NCI-H1105 treated with DMSO at 0.1 percent for 48 hours (cell line): ENCODE data around the gene DEF6.
A peak's percentile ranks its signal among the peaks of the same experiment; 100 is the strongest.

Experiments
- DNase-seq: peaks from one replicate; lab custom pipeline; 2025; lab: John Stamatoyannopoulos, UW

The DEF6 gene, protein sequence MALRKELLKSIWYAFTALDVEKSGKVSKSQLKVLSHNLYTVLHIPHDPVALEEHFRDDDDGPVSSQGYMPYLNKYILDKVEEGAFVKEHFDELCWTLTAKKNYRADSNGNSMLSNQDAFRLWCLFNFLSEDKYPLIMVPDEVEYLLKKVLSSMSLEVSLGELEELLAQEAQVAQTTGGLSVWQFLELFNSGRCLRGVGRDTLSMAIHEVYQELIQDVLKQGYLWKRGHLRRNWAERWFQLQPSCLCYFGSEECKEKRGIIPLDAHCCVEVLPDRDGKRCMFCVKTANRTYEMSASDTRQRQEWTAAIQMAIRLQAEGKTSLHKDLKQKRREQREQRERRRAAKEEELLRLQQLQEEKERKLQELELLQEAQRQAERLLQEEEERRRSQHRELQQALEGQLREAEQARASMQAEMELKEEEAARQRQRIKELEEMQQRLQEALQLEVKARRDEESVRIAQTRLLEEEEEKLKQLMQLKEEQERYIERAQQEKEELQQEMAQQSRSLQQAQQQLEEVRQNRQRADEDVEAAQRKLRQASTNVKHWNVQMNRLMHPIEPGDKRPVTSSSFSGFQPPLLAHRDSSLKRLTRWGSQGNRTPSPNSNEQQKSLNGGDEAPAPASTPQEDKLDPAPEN

DNA sequence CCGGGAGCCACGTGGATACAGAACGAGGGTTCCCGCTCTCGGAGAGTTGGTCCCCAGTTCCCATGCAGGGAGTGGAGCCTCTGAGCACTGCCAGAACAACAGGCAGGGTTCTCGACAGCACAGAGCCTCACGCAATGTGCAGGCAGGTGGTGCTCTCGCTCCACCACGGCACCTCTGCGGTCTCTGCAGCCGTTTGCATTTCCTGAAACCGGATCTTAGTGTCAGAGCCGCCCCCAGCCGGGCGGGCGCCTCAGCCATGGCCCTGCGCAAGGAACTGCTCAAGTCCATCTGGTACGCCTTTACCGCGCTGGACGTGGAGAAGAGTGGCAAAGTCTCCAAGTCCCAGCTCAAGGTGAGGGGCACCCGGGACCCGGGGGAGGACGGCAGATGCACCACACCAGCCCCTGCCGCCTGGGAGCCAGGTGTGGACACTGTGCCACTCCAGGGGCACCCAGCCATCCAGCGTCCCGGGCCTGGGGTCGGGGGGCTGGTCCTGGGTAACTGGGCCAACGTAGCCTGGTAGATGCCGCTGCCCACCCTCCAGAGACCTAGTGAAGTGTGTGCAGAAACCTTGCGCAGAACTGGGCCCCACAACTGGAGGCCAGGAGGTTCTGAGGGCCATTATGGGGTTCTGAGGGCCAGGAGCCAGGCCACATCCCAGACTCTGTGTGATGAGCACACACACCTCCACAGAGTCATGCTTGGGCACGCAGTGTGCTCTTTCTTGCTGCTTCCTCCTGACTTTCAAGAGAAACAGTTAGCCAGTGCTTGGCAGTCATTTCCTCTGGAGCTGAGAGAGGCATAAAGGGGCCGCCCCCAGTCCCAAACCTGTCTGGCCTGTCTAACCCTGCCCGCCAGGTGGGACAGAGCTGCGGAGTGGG lies at the start of gene DEF6:
Gene DEF6 (plus strand): TSS at position 218 of the 881 bp plus-strand sequence. CDS start 39 bp downstream, at position 257.
- peak; percentile 85 for DNase-seq

DNA sequence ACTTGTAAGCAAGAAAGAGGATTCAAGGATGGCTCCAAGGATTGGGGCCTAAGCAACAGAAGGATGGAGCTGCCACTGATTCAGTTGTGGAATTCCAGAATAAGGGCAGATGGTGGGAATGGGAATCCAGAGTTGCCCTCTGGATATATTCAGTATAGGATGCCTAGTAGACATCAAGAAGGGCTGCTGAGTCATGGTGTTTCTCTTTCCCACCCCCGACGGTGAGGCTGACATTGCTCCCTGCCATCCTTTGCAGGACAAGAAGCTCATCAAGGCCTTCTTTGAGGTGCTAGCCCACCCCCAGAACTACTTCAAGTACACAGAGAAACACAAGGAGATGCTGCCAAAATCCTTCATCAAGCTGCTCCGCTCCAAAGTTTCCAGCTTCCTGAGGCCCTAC lies 49.3 kb upstream of the DEF6 start:
- no peak for DNase-seq

DNA sequence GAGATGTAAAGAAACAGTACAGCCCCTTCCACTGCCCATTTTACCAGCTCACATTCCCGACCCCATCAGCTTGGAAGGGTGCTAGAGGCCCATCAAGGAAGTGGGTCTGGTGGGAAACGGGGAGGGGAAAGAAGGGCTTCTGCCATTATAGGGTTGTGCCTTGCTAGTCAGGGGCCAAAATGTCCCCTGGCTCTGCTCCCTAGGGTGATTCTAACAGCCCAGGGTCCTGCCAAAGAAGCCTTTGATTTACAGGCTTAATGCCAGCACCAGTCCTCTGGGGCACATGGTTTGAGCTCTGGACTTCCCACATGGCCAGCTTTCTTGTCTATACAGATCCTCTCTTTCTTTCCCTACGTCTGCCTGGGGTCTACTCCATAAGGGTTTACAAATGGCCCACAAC lies 48.7 kb upstream of the DEF6 start:
- no peak for DNase-seq

DNA sequence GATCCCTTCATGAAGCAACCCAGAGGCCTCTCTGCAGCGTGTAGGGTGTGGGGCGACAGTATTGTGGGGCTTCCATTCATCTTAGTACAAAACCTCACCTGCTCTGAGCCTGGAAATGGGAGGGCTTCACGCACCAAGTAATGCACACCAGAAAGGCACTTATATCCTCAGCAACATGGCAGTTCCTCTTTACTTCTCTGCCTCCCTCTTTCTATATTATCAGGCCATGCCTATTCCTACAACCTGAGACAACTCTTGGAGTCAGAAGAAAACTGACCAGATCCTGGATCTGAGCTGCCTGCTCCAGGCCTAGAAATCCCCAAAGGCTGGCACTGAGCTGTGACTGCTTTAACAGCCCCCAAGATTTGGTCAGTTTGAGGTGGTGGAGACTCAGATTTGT lies 45.7 kb upstream of the DEF6 start:
- DNase-seq: no peak

DNA sequence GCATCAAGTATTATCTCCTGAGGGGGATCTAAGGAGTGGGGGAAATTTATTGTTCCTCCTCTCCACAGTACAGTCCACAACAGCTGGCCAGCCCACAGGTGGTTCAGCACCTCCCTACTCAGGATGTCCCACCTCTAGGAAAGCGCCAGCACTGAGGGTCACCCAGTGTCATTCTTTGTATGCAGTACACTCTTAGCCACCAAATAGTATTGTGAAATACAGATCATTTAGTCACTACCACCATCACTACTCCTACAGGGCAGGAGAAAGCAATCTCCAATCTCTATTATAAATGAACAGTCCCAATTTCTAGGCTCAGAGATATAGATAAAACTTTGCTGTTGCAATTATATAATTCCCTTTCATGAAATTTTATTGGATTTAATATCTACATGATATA lies 44.4 kb upstream of the DEF6 start:
- DNase-seq: no peak

DNA sequence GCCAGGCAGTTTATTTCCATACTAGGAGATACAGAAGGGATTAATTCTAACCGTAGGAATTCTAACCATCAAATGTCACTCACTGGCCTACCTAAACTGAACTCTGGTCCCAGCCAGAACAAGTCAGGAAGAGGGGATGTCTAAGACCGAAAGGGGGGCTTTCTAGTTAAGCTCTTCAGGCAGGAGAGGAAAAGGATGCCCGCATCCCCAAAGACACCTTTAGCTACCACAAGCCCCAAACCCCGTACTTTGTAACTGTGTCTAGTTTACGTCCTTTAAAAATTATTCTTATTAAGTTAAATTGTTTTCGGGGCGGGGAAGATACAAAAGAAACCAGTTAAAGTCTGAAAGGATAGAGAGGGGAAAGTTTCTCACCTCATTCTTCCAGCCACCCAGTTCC lies 39.3 kb upstream of the DEF6 start:
- no peak for DNase-seq

DNA sequence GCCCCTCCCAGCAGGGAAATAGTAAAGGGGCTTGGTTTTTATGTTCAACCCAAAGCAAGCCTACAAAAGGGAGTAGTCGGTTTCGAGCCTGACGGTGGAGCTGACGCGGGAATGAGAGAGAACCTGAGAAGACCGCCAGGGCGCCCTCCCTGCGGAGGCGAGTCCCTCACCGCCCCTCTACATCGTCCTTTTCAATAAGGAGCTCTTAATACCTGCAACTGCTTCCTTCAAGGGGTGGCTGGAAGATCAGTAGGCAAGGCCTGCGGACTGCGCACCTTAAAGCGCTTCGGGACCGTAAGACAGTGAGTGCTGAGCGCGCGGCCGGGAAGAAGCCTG lies 38.8 kb upstream of the DEF6 start:
- DNase-seq: peak; percentile 73

DNA sequence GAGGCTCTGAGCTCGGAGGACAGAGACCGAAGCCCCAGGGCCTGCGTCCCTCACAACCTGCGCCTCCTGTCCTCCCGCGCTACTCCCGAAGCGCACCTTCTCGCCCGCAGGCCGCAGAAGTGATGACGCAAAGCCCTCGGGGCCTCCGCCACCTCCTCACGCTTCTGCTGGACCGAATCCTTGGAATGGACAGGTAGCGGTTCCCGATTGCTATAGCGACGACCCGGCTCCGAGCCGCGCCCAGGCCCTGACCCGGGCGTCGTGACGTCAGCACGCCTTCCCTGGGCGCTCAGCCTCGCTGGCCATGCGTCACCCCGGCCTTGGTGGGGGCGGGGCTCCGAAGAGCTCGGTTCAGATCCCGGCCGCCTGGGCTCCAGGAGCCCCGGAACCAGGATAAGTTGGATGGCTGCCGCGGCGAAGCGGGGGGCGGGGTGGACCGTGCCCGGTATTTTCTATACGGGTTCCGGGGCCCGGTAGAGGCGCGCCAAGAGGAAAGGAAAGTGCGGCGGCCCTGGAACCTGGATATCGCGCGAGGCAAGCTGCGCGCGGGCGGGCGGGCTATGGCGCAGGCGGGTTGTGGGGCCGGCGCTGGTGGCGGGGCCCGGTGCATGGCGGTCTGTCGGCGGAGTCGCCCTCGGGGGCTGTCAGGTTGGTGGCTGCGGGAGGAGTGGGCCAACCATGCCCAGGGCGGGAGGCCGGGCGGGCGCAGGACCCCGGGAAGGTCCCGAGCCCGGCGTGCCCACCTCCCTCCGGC lies 38.2 kb upstream of the DEF6 start, which contains the start of gene ZNF76:
Gene ZNF76 (plus strand): TSS at position 542 of the 754 bp plus-strand sequence. CDS start 21,417 bp downstream, outside the sequence.
- peak; percentile 97 for DNase-seq

DNA sequence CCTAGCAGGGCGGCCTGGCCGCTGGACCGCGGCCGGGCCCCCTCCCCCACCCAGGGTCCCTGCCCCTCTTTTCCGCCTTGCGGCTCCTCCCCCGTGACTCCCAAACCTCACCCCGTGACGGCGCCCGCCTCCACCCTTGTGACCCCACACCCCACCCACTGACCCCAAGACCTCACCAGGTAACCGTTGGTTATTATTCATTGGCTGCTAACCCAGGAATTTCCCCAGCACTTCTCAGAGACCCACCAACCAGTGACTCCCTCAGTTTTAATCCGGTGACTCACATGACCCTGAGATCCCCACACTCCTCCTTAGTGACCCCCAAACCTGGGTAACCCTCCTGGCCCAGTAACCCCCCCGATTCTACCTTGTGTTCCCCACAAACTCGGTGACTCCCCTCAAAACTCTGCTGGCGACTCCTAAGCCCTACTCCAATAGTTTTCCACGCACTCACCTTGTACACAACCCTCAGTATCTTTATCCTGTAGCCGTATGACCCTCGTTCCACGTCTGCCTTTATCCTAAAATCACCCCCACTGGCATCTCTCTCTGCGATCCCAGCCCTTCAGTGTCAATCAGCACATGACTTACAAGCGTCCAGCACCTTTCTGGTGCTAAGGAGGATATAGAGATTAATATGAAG lies 37.5 kb upstream of the DEF6 start:
- DNase-seq: peak; percentile 69

DNA sequence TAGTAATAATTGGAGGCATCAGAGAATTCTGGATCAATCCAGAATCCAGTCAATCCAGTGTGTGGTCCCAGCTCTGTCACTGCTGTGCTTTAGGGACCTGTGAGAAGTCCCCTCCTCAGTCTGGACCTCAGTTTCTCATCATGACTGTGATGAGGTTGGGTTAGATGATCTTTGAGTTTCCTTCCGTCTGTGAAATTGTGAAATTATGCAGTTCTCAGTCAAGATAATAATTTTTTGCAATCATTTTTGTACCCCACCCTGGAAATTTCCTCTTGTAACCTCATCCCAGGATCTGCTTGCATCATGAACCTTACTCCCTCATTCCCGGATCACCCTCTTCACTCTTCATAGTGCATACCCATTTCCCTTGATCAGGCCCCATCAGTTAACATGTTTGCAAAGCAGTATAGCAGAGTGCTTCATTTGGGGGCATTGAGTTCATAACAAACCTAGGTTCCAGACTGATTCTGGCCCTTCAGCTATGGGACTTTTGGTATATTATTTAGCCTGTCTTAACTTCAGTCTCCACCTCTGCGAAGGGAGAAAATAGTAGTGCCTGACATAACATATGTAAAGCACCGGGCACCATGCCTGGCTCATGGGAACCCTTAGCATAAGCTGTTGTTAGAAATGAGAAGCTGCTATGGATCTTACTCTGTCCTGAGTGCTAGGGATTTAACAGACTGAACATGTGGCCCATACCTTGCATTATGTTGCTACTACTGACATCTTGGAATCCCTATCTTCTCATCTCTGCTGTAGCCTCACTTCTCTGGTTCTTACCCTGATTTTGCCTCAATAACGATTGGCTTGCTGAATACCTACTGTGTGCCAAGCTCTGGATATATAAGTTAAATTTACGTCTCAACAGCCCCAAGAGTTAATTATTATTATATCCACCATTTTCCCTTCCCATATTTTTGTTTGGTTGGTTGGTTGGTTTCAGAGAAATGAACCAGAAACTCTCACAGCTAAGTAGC lies 36.7 kb upstream of the DEF6 start:
- no peak for DNase-seq

DNA sequence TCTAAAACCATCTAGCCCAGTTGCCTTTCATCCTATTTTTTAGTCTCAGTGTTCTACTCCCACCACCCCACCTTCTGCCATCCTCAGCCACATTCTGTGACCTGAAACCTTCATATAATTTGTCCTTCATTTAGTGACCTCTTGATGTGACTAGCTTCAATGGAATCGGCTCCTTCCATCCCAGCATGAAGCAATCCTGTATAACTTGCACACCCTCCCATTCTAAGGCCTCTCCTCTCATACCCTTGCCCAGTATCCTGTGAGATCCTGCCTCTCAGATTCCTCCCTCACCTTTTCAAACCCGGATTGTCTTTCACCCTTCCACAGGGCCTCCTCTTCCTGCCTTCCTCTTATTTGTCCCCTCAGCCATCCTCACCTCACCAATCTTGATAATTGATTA lies 35.0 kb upstream of the DEF6 start:
- DNase-seq: no peak

DNA sequence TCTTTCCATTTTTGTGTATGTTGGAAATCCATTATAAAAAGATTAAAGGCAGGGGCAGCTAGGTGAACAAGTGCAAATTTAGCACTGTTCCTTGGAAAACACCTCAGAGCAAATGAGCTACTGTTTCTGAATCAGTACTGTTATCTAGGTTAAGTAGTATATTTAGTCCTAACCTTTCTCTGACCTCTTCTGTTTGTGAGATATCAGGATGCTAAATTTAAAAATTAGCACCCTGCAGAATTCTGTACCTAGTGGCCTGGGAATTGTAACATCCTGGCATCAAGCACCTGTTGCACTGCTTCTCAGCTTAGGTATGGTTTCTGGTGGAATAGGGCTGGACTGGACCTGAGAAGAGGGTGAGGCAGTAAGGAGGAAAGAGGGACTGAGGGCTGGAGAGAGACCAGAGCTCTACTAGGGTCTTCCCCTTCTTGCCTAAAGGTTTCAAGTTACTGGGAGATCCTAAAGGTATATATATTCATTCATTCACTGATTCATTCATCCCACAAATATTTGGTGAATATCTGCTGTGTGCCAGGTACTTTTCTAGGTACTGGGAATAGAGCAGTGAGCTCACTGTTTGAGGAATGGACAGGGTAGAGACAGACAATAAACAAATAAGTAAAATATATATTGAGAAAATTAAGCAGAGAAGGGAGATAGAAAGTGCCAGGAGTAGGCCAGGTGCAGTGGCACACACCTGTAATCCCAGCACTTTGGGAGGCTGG lies 32.9 kb upstream of the DEF6 start:
- no peak for DNase-seq

DNA sequence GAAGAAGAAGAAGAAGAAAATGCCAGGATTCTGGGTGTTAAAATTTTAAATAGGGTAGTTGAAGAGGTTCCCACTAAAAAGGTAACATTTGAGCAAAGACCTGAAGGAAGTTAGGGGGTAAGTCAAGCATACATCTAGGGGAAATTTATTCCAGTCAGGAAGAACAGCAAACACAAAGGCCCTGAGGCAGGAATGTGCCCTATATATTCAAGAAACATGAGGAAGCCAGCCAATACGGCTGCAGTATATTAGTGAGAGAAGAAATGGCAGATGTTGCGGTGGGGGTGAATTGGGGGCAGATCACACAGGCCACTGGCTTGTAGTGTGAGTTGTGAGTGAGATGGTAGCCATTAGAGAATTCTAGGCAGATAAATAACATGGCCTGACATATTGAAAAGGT lies 32.1 kb upstream of the DEF6 start:
- DNase-seq: no peak

DNA sequence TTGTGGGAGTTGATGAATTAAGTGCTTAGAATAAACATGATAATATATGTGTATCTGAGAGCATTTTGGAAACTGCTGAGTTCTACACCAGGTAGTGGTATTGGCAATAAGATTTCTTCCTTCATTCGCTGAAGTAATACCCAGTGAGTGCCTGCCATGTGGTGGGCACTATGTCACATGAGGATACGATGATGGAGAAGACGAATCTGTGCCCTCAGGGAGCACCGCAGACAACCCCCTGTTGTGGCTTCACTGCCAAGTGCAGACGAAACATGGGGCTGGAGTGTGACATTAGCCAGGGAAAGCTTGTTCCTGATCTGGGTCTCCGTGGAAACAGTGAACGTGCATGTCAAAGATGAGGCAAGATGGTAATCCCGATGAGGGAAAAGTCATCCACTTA lies 30.2 kb upstream of the DEF6 start:
- no peak for DNase-seq

DNA sequence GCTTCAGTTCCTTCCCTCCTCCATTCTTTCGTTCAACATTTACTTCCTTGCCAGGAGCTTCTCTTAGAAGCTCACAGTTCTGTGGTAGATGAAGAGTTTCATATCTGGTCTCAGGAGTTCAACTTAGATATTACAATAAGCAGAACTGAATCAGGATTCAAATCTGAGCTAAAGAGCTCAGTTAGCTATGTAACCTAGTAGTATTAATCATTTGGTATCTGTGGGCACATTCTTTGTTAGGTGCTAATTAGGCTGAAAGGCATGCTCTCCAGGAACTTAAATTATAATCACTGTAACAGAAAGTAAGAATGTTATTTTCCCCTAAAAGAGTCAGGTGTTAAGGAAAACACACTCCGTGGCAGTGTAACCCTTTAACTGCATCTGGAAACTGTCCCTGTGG lies 29.7 kb upstream of the DEF6 start:
- DNase-seq: no peak

DNA sequence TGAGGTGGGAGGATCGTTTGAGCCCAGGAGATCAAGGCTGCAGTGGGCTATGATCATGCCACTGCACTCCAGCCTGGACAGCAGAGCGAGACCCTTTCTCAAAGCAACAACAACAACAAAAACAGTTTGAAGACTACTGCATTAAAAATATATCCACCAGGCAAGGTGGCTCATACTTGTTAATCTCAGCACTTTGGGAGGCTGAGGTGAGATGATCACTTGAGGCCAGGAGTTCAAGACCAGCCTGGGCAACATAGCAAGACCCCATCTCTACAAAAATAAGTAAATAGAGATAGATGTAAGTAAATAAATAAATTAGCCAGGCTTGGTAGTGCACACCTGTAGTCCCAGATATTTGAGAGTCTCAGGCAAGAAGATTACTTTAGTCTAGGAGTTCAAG lies 25.6 kb upstream of the DEF6 start:
- no peak for DNase-seq

DNA sequence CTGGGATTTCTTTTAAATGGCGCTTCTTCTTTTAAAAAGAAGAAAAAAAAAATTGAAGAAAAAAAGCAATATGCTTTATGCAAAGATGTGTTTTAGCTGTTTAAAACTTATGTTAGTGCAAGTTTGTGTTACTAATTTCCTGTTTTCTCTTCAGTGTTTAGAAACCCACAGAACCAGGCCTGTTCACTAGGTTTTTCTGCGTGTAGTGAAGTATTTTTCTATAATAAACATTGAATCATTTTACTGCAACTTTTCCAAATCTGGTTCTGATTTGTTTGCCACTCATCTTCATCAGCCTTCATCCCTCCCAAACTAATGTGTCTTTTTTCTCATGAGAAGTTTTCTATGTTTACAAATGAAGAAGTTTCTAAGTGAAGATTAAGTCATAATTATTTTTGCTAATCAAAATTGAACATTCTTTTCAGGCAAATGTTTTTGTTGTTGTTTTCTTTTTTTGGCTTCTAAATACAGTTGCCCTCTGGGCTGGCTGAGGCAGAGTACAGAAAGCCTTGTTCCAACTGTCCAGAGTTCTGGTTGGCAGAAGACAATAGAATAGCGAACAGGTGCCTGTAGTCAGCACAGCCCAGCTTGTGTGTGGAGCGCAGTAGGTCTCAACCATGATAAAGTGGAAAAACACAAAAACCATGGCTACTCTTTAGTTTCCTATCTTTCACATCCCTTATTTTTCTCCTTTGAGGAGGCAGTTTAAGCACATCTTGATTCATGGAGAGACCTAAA lies 23.6 kb upstream of the DEF6 start:
- no peak for DNase-seq

DNA sequence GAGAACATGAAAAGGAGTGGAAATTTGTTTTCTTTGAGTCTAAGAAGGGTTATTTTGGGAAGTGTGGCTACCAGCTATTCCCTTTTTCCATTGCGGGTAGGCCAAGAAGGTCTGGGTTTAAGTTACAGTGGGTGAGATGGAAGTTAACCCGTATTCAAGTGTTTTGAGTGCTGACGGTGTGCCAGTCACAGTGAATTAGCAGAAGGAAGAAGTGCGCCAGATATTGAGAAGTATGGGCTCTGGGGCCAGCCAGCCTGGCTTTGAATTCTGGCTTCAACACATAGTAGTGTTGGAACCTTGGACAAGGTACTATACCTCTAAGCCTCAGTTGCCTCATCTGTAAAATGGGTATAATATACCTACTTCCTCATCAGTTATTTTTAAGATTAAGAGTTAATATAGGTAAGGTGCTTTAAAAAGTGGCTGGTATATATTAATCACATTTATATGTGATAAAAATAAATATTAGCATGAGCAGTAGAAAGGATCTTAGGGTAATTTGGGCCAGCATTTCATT lies 21.8 kb upstream of the DEF6 start:
- no peak for DNase-seq

DNA sequence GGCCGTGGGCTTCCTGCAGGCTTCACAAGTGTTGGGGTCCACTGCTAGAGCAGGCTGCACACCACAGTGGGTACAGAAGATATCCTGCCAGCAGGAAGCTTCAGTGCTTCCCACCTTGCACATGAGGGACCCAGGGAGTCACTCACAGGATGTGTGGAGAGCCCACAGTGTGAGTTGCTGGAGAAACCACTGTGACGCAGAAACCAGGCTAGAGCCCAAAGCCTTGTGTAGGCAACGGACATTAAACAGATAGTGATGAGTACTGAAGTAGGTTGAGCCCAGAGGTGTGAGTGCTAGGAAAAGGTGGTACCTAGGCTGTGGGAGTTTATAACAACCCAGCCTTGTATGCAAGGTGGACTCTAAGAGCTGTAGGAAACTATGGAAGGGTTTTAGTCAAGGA lies 18.9 kb upstream of the DEF6 start:
- DNase-seq: no peak
